ENCODE measurements around the gene TLX2.

The TLX2 gene

GRCh38 chr2:74512744-74513604 lies 1.3 kb upstream of the TLX2 start:
- no peak overlapping the region for H2AFZ ChIP-seq (ENCODE audit: low read length)
- H3K4me2 ChIP-seq (ENCODE audit: low read depth, low read length) = no peak overlapping the region
- no peak overlapping the region for H3K9ac ChIP-seq (ENCODE audit: low read length)

GRCh38 chr2:74513605-74514367 lies 464 bp upstream of the TLX2 start:
- Histone ChIP-seq H2AFZ (ENCODE audit: low read length) (0 out of 2 replicates have a peak overlapping the region, but pooled peaks have one; percentile 31), H3K4me1 (ENCODE audit: low read length) (peaks cover 4% of the 10 kb centered on the region; the same call in 1 of the 2 replicates), H3K36me3 (replicated peaks; ENCODE audit: insufficient read depth, low read length) (no peaks in the 10 kb centered on the region), H3K9me3 (replicated peaks; ENCODE audit: insufficient read depth, low read length) (no peaks in the 10 kb centered on the region), H3K4me3 (ENCODE audit: low read length) (0 out of 2 replicates have a peak overlapping the region, but pooled peaks have one; percentile 10), H3K79me2 (ENCODE audit: low read length) (no peaks in the 10 kb centered on the region), H4K20me1 (ENCODE audit: insufficient read depth, low read length) (no peaks in the 10 kb centered on the region), H3K27me3 (replicated peaks; ENCODE audit: insufficient read depth, low read length) (peaks cover 74% of the 10 kb centered on the region), H3K9ac (ENCODE audit: low read length) (no peak overlapping the region), H3K9me2 (replicated peaks; ENCODE audit: insufficient read depth, low read length) (no peaks in the 10 kb centered on the region), H3K4me2 (ENCODE audit: low read depth, low read length) (peak overlapping the region; percentile 39), H3K27ac (ENCODE audit: low read length) (no peak overlapping the region), H3F3A (ENCODE audit: insufficient read depth, low read length) (no peaks in the 10 kb centered on the region)
- no peak for DNase-seq
- TF ChIP-seq CTCF (IDR thresholded peaks at IDR 0.05; ENCODE audit: low read length) = no peak
- peak; percentile 25 for TF ChIP-seq EZH2 (optimal IDR thresholded peaks at IDR 0.05; ENCODE audit: low read depth, low read length)
- 0 out of 2 replicates have a peak, but pooled peaks have one; percentile 30 for TF ChIP-seq EZH2phosphoT487 (IDR thresholded peaks at IDR 0.05; ENCODE audit: low read length)

More at GRCh38 chr2:74512744-74513604, 1.3 kb upstream of the TLX2 start:
- Histone ChIP-seq H3K27me3 (replicated peaks; ENCODE audit: insufficient read depth, low read length) (peaks cover 66% of the 10 kb centered on the region), H3K9me2 (replicated peaks; ENCODE audit: insufficient read depth, low read length) (no peaks in the 10 kb centered on the region), H3K4me1 (ENCODE audit: low read length) (peaks cover 8% of the 10 kb centered on the region), H3K27ac (ENCODE audit: low read length) (no peak overlapping the region), H3K4me3 (ENCODE audit: low read length) (no peak overlapping the region), H4K20me1 (ENCODE audit: insufficient read depth, low read length) (no peaks in the 10 kb centered on the region), H3F3A (ENCODE audit: insufficient read depth, low read length) (no peaks in the 10 kb centered on the region), H3K9me3 (replicated peaks; ENCODE audit: insufficient read depth, low read length) (no peaks in the 10 kb centered on the region), H3K36me3 (replicated peaks; ENCODE audit: insufficient read depth, low read length) (no peaks in the 10 kb centered on the region), H3K79me2 (ENCODE audit: low read length) (no peaks in the 10 kb centered on the region)
- DNase-seq = no peak
- TF ChIP-seq EZH2 (optimal IDR thresholded peaks at IDR 0.05; ENCODE audit: low read depth, low read length) (no peak), EZH2phosphoT487 (IDR thresholded peaks at IDR 0.05; ENCODE audit: low read length) (no peak), CTCF (IDR thresholded peaks at IDR 0.05; ENCODE audit: low read length) (no peak)

GRCh38 chr2:74515271-74515980 lies 1.2 kb downstream of the TLX2 start:
- Histone ChIP-seq H3K4me2 (ENCODE audit: low read depth, low read length) (no peak overlapping the region), H3K27me3 (replicated peaks; ENCODE audit: insufficient read depth, low read length) (peaks cover 89% of the 10 kb centered on the region), H3K27ac (ENCODE audit: low read length) (no peak overlapping the region), H2AFZ (ENCODE audit: low read length) (no peak overlapping the region), H4K20me1 (ENCODE audit: insufficient read depth, low read length) (no peaks in the 10 kb centered on the region), H3K4me1 (ENCODE audit: low read length) (peaks cover 4% of the 10 kb centered on the region; the same call in 1 of the 2 replicates), H3K36me3 (replicated peaks; ENCODE audit: insufficient read depth, low read length) (no peaks in the 10 kb centered on the region), H3K9me3 (replicated peaks; ENCODE audit: insufficient read depth, low read length) (no peaks in the 10 kb centered on the region), H3K4me3 (ENCODE audit: low read length) (no peak overlapping the region), H3F3A (ENCODE audit: insufficient read depth, low read length) (no peaks in the 10 kb centered on the region), H3K9me2 (replicated peaks; ENCODE audit: insufficient read depth, low read length) (no peaks in the 10 kb centered on the region), H3K79me2 (ENCODE audit: low read length) (no peaks in the 10 kb centered on the region), H3K9ac (ENCODE audit: low read length) (no peak overlapping the region)
- no peak for DNase-seq
- TF ChIP-seq CTCF (IDR thresholded peaks at IDR 0.05; ENCODE audit: low read length) = no peak
- no peak for TF ChIP-seq EZH2 (optimal IDR thresholded peaks at IDR 0.05; ENCODE audit: low read depth, low read length)
- TF ChIP-seq EZH2phosphoT487 (IDR thresholded peaks at IDR 0.05; ENCODE audit: low read length) = no peak
